GM12878 (cell line): ENCODE data around the gene MMP3. TPM values are rescaled to one million over a fixed set of nuclear protein-coding genes. Genes with fewer than 3 reads are reported as not detected.

Source experiments
- ATF3 ChIP-seq: IDR thresholded peaks from 2 replicates; pipeline ENCODE4 v1.6.1; 2011; ENCODE audit warnings: low read depth, mild to moderate bottlenecking, low read length, moderate library complexity, borderline replicate concordance; ENCODE audit errors: extremely low read depth
- NFXL1 ChIP-seq: fragments of 450-650 bp; IDR thresholded peaks from 2 replicates; pipeline ENCODE4 v1.6.1; 2017; ENCODE audit warnings: antibody characterized with exemption, mild to moderate bottlenecking, borderline replicate concordance
- NKRF ChIP-seq: fragments of 450-650 bp; conservative IDR thresholded peaks from 2 replicates; pipeline ENCODE4 v1.6.1; 2017; ENCODE audit warnings: mild to moderate bottlenecking, moderate library complexity
- PAX8 ChIP-seq: fragments of 450-650 bp; IDR thresholded peaks from 2 replicates; pipeline ENCODE4 v1.6.1; 2017; ENCODE audit warnings: mild to moderate bottlenecking, moderate library complexity
- PBX3 ChIP-seq: IDR thresholded peaks from 2 replicates; pipeline ENCODE4 v1.6.1; 2011; ENCODE audit warnings: mild to moderate bottlenecking, low read depth, low read length, moderate library complexity; ENCODE audit not compliant: insufficient replicate concordance
- RCOR1 ChIP-seq: conservative IDR thresholded peaks from 2 replicates; pipeline ENCODE4 v1.6.1; 2012; ENCODE audit warnings: low read depth, low read length, improper control_type of control experiment
- ZBTB4 ChIP-seq: fragments of 450-650 bp; formaldehyde crosslinking; IDR thresholded peaks from 2 replicates; pipeline ENCODE4 v1.4.0; 2022; ENCODE audit warnings: mild to moderate bottlenecking, moderate library complexity
- polyA plus RNA-seq, 11 experiments: library from polyadenylated mRNA; depleted of rRNA in 4 of 11; unstranded in 6 of 11; stranded (reverse) in 5 of 11; fragments of >200 nt; fragmentation: Nextera tagmentation in 4 of 11; fragmentation: Illumina TruSeq in 1 of 11; extraction: Ambion mirVana in 4 of 11; extraction: Trizol in 1 of 11; gene quantifications; 1 replicate in 1 of 11; 2 replicates in 10 of 11; pipeline versions ENCODE4 v1.2.1 to v1.2.3, GENCODE V29; 2011 to 2016; ENCODE audit warnings: inconsistent platforms in 2 of 11, missing spikeins in 2 of 11, low read depth in 1 of 11
- total RNA-seq, 4 experiments: library from RNA; depleted of rRNA in 3 of 4; stranded (reverse); fragments of >200 nt in 3 of 4; fragmentation: Illumina TruSeq in 1 of 4; extraction: Trizol in 1 of 4; gene quantifications; 2 replicates each; pipeline versions ENCODE4 v1.2.1 to v1.2.3, GENCODE V29; 2013 to 2021

Gene MMP3
- total and polyA plus RNA-seq, 10 of the 15 experiments (the other 5 are each of a cell fraction or from before 2014, with no cell fraction given), result 0.02 to 1.2 TPM; not detected in 8

- no peak for TF ChIP-seq NKRF
- no peak for TF ChIP-seq PAX8
- no peak for TF ChIP-seq PBX3
- TF ChIP-seq NFXL1, result no peak
- TF ChIP-seq ZBTB4 (CRISPR knock-in tag), result no peak
- TF ChIP-seq RCOR1, result no peak
- no peak for TF ChIP-seq ATF3
These were observed 2.9 kb upstream of the MMP3 start (continued) for GRCh38 chr11:102846292-102846691.
